GM12872 (cell line): ENCODE data around the gene HBA2.

Experiments used
- CTCF ChIP-seq: IDR thresholded peaks from 3 replicates; pipeline ENCODE4 v1.5.1; 2011; ENCODE audit warnings: low read depth, mild to moderate bottlenecking, low read length, moderate library complexity; ENCODE audit not compliant: insufficient read depth

HBA2 gene

DNA sequence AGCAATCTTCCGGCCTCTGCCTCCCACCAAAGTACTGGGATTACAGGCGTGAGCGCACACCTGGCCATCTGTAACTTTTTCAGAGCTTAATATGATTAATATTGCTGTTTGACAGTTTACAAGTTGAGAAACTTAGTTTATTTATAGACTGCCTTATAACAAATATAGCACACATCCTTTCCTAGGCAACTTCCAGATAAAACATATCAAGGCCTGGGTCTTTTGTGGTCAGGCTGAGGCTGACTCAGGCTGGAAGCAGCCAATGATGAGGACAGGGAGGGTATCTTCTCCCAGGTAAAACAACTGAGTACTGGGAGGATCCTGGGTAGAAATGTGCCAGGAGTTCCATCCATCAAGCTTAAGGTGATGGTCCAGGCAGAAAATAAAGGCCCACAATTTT is 40.3 kb downstream of the HBA2 start:
- TF ChIP-seq CTCF: no peak

DNA sequence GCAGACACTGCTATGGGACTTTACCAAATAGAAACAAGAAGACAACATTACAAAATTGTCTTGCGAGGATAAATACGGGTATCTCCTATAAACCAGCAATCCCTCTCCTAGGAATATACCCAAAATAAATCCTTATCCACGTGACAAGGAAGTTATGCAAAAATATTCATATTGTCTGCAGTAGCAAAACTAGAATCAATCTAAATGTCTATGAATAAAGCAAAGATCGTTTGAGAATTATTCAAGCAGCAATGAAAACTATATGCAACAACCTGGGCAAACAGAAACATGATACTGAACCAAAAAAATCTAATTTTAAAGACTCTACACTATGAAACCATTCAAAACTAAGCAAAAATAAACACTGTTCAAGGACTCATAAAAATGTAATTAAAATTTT is 47.3 kb downstream of the HBA2 start:
- TF ChIP-seq CTCF: no peak
